Activated CD4-positive, alpha-beta T cell treated with anti-CD3 and anti-CD28 coated beads, Interleukin-2, amount 50 U/mL, for 24 hours (primary cell): ENCODE data around the gene PPM1L.

ENCODE experiments used
- DNase-seq, 2 donors: peaks; one replicate each; pipeline ENCODE4 v3.0.0-alpha.2; 2020; ENCODE audit warnings: low read depth in 1 of 2, low spot score in 1 of 2

Gene PPM1L

DNA sequence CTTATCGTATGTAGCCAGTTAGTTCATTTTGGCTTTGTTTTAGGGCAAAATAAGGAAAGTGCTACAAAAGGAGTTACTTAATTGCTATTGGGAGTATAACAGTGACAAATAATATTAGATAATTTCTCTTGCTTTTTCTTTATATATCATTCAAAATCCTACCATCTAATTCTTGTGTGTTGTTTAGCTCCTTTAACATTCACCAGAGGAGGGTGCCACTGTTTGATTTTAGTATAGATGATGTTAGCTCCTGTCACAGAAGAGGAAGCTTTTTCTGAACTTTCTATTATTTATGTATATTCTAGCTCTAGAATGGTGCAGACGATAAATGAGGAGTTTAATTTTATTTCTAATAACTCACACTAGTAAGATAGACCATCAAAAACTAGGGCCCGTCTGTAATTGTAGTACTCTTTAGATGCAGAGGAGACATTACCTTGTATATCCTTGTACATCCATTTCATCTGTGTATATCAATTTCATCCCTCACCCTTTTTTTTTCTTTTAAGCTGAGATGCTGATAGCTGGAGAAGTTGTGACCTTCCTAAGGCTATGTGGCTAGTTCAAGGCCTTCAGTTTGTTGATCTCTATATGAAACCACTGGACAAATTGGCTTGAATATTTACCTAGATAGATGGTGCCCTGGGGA lies 3.0 kb downstream of the PPM1L start:
- DNase-seq, result no peak

GRCh38 chr3:160763073-160763472 lies 7.0 kb downstream of the PPM1L start:
- DNase-seq, result no peak

DNA sequence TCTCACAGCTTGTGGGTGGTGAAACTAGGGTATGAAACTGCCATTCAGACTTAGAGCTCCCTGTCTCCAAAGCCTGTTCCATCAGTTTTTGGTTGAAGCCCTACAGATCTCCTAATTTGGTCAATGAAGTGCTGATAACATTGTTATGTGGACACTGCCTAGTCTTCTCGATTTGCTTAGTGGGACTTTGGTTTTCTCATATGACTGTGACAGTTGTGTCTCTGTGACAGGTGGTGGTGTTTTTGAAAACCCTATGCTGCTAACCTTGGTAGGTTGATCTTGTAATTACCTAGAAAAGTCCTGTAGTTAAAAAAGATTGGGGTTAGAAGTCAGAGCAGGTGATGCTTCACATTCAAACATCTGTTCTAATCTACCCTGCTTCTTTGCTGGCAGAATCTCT lies 9.2 kb downstream of the PPM1L start:
- DNase-seq, result no peak

- DNase-seq, result no peak
Observed at GRCh38 chr3:160768031-160768430, 12.0 kb downstream of the PPM1L start.

- DNase-seq, result no peak
Observed at GRCh38 chr3:160768918-160769317, 12.9 kb downstream of the PPM1L start.

DNA sequence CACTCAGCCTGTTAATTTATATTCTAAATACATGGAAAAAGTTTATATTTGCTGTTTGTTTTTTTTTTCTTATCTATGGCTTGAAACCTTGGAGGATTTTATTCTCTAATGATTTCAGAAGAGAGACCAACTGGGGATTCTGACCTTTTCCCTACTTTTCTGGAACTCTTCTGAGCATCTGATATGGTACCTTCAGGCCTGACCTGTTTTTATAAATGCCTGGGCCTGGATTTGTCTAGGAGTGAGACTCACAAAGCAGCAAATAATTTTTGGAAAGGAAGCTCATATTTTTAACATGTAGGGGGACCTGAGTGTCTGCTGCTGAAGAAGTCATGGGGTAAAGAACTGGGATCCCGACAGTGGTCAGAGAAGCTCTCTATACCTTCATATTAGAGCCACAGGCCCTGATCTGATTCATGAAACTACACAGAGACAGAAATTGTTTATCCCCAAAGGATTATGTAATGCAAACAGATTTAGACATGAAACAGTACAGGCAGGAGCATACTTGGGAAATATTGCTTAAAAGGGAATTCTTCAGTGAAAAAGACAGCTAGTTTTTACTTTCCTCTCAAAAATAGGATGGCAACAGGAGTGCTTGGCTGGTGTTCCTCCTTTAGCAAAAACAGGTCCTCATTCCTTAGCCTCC lies 15.9 kb downstream of the PPM1L start:
- no peak for DNase-seq

- no peak for DNase-seq
Observed at GRCh38 chr3:160773722-160774121, 17.7 kb downstream of the PPM1L start.

DNA sequence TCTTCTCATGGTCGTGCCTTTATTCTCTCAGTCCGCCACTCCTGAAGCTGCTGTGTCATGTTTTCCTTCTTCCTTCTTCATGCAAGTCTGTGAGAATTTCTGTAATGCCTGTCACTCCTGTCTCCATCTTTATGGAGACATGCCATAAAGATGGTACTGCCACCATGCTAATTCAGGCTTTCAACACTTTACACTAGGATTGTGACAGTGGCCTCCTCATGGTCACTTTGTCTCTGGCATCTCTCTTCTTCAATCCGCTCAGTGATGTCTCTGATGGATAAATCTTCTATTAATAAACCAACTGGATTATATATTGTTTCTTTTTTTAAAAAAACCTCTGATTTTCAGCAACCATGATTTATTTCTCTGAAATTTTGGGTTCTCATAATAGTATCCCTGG lies 18.1 kb downstream of the PPM1L start:
- DNase-seq, result no peak

- DNase-seq, result no peak
Observed at GRCh38 chr3:160778480-160778879, 22.4 kb downstream of the PPM1L start.

DNA sequence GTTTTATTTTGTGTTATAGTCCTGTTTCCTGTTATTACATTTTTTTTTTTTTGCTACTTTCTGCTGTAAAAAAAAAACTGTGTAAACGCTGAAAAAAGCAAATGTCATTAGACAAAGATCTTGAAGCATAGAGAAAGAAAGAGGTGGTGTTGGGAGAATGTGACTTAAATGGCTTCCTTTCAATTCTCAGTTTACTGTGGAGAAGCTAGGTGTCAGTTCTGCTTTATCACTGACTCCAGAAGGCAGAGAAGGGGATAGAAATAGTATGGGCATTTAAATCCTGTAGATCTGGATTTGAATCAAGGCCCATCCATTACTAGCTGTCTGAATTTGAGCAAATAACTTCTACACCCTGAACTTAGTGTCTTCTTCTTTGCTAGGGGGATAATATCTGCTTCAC lies 23.0 kb downstream of the PPM1L start:
- DNase-seq, result no peak

DNA sequence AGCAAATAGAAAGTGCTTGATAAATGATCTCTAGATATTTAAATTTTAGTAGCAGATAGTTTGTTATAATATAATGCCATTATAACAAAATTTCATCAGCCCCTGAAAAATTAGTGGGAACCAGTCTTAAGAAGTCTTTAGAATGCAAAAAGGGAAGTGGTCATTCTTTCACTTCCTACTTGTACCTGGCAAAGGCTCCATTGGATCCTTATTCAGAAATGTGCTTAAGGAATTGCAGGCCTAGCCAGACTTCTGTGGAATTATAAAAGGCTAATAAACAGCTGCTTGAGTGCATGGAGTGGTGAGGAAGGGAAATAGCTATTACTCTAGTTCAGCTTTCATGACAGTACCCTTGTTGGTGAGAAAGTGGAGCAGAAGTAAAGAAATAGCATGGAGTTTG lies 24.2 kb downstream of the PPM1L start:
- DNase-seq, result no peak

- DNase-seq, result no peak
Observed at GRCh38 chr3:160781402-160781801, 25.4 kb downstream of the PPM1L start.

GRCh38 chr3:160781863-160782262 lies 25.8 kb downstream of the PPM1L start:
- no peak for DNase-seq

- no peak for DNase-seq
Observed at GRCh38 chr3:160784853-160785252, 28.8 kb downstream of the PPM1L start.

GRCh38 chr3:160790726-160791125 lies 34.7 kb downstream of the PPM1L start:
- no peak for DNase-seq

GRCh38 chr3:160792540-160792939 lies 36.5 kb downstream of the PPM1L start:
- DNase-seq, result no peak

GRCh38 chr3:160793722-160794252 lies 37.8 kb downstream of the PPM1L start:
- no peak for DNase-seq

DNA sequence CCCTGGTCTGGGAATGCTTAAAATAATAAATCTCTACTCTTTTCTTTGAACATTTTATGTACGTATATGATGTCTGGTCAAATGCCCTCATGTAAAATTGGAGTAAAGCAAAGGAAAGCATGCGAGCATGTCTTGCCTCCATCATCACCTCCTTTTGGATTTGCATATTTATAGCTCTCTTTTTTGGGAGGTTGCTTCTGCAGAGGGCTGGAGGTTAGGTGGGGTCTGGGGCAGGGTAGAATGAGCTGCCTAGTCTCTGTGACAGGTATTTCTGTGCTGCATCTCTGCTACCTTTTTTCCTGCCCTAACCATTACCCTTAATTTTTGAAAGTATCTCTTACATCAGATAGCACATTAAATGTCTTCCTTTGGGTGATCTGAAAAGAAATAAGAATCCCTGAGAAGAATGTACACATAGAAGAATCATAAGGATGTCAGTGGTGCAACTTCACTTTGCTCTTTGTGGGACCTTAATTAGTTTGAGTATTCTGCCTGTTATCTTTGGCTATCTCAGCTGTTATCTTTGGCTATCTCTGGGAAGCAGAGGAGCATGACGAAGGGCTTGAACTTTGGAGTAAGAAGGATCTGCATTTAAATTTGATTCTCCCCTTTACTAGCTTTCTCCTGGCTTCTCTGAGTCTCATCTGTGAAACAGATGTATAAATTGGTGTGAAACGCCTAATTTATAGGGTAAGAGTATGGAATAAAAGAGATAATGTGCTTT lies 40.2 kb downstream of the PPM1L start:
- DNase-seq, result no peak

GRCh38 chr3:160796813-160797164 lies 40.8 kb downstream of the PPM1L start:
- no peak for DNase-seq

DNA sequence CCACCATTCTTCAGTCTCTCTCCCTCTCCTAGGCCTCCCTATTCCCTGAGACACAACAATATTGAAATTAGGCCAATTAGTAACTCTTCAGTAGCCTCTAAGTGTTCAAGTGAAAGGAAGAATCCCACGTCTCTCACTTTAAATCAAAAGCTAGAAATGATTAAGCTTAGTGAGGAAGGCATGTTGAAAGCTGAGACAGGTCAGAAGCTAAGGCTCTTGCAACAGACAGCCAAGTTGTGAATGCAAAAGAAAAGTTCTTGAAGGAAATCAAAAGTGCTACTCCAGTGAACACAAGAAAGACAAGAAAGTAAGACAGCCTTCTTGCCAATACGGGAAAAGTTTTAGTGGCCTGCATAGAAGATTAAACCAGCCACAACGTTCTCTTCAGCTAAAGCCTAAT lies 41.3 kb downstream of the PPM1L start:
- DNase-seq, result no peak

DNA sequence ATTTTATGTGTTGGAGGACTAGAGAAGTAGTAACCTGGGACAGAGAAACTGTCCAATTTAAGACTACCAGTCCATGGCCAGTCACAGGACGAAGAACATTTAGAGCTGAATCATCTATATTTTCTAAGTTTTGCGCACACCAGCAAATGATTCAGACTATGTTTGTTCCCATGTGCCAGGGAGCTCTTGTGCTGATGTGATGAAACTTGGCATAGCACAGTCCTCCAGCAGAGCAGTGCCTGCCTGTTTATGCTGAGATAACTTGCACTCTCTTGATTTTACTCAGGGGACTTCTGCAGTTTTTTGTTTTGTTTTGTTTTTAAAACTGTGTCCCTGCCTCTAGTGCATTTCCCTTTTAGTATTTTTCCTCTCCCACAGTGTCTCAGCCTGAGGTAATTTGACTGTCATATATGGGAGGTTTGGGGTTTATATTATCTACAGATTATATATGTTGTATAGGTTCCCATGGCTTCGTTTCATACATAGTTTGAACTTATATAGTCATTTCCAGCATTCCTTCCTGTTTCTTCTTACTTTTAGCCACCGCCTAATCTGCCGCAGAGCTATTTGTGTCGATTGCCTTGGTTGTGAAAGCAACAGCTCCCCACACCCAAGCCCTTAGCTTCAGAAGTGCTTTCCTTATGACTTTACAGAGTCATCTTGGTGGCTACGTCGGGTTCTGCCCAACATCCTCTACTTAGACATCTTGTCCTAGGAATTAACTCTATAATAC lies 45.5 kb downstream of the PPM1L start:
- DNase-seq, result no peak

- no peak for DNase-seq
Observed at GRCh38 chr3:160804762-160805161, 48.7 kb downstream of the PPM1L start.
